ENCODE results near the gene COBL. TPM values are rescaled to one million over a fixed set of nuclear protein-coding genes. Genes with fewer than 3 reads are reported as not detected.

COBL gene
- total and polyA plus RNA-seq, 2 of the 8 experiments (the other 6 are each of a cell fraction or from before 2014, with no cell fraction given), result 13.8 to 40.4 TPM

DNA sequence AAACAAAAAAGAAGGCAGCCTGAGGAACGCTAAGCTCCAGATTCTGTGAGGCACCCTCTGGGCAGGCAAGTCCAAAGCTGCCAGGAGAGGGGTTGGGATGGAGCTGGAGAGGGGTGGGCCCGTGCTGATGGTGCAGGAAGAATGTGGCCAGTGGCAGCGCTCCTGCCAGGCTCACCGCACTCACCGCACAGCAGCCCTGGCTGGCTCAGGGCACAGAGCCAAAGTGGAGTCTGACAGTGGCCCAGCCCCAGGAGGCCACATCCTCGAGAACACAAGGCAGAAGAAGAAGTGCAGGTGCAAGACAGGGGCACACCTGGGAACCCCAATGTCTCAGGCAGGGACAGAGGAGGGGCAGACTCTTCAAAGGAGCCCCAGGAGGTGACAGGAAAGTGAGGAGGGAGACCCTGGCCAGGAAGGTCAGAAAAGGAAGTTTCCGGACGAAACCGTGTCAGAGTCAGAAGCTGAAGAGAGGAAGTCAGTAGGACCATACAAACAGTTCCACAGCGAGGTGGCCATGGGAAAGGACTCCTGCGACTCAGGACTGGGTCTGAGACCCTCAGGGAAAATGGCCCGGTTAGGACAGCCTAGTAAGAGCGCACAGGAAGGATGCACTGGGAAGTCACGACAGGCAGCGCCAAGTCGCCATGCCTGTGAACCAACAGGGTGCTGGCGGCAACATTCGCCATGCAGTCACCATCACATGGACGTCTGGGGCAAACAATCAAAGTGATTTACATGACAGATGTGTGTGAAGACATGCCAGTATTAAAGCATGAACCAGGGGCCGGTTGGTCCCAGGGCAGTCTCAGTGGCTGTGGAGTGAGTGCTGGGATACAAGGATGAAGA, 54.4 kb downstream of the COBL start:
- H2BK15ac ChIP-seq (ENCODE audit: low read length), result no peak overlapping the region
- ChIA-PET POLR2A (ENCODE audit: partially characterized antibody) (interaction anchor here (0.7 to 3.0 kb wide), 2 partner anchors 64 to 65 kb away, joined by 3 to 7 read pairs; no protein-coding TSS in a partner anchor), CTCF (ENCODE audit: partially characterized antibody) (interaction anchor here (1.1 to 1.7 kb wide), 4 partner anchors 12 to 105 kb away, joined by 3 to 6 read pairs (median 4); no protein-coding TSS in a partner anchor)
- no peak overlapping the region for H2AFZ ChIP-seq (ENCODE audit: low read length)
- no peaks in the 10 kb centered on the region; a peak in 1 of 8 replicates for H3K36me3 ChIP-seq (ENCODE audit: control insufficient read depth in 2 of 4, insufficient read depth in 4 of 4, low read length in 3 of 4)
- 0 out of 2 replicates have a peak overlapping the region, but pooled peaks have one; percentile 31 for H2BK5ac ChIP-seq (ENCODE audit: low read depth, low read length)
- no peak overlapping the region for H3K4ac ChIP-seq (replicated peaks; ENCODE audit: insufficient read length, low read depth, low read length)
- H2BK120ac ChIP-seq (replicated peaks; ENCODE audit: low read depth, low read length), result no peak overlapping the region
- no peak overlapping the region for H3K4me2 ChIP-seq (ENCODE audit: insufficient read depth in 1 of 2, low read depth in 2 of 2, low read length in 2 of 2)
- H2AK5ac ChIP-seq (ENCODE audit: low read depth, low read length), result 0 out of 2 replicates have a peak overlapping the region, but pooled peaks have one; percentile 5
- no peak overlapping the region for H3K14ac ChIP-seq (ENCODE audit: insufficient read length)
- H3K9me3 ChIP-seq (ENCODE audit: insufficient read depth in 2 of 2, low read depth in 1 of 2, low read length in 1 of 2), result no peaks in the 10 kb centered on the region
- H4K20me1 ChIP-seq (replicated peaks in 1 of 2; ENCODE audit: control insufficient read depth in 1 of 2, insufficient read depth in 2 of 2, low read length in 2 of 2), result peaks cover 3 to 12% of the 10 kb centered on the region in 2 experiments
- H3K79me1 ChIP-seq (ENCODE audit: low read depth, low read length), result peaks cover 2% of the 10 kb centered on the region; the same call in 1 of the 2 replicates
- peak in 1 of 2 experiments; percentile 37 for DNase-seq (ENCODE audit: low read depth in 1 of 2, low spot score in 2 of 2)
- no peak overlapping the region for H3K56ac ChIP-seq (replicated peaks; ENCODE audit: insufficient read length, low read depth, low read length)
- no peaks in the 10 kb centered on the region for H3K27me3 ChIP-seq (replicated peaks in 1 of 4; ENCODE audit: control insufficient read depth in 3 of 4, extremely low read depth in 1 of 4, insufficient read depth in 3 of 4, low read length in 3 of 4)
- H4K91ac ChIP-seq (replicated peaks; ENCODE audit: insufficient read length, low read length), result no peak overlapping the region
- no peak overlapping the region for H2BK12ac ChIP-seq (ENCODE audit: low read depth, low read length)
- no peak overlapping the region for H2BK20ac ChIP-seq (ENCODE audit: low read length)
- H3K23ac ChIP-seq (ENCODE audit: insufficient read length), result no peak overlapping the region
- WGBS, 2 experiments (ENCODE audit: extremely low coverage in 1 of 2, insufficient coverage in 1 of 2, insufficient read length in 1 of 2, insufficient replicate concordance in 2 of 2, low coverage in 1 of 2, low lambda C conversion rate in 2 of 2, missing lambda C conversion rate in 1 of 2), result 93% methylated on average over 20 of the region's 20 CpGs; no CpG with 5 or more reads in 1 of the 2 experiments
- H3K4me1 ChIP-seq (replicated peaks in 1 of 4; ENCODE audit: control insufficient read depth in 3 of 4, insufficient read depth in 4 of 4, low read length in 3 of 4), result peaks cover 0 to 10% (median 2%) of the 10 kb centered on the region in 4 experiments; a peak in 1 of 7 replicates
- no peak overlapping the region for H4K5ac ChIP-seq (ENCODE audit: insufficient read length, low read depth, low read length)
- H3K23me2 ChIP-seq (ENCODE audit: low read depth, low read length), result no peaks in the 10 kb centered on the region; the same call in 1 of the 2 replicates
- no peak for FAIRE-seq
- no peak overlapping the region for H3K18ac ChIP-seq (ENCODE audit: extremely low read depth, low read length)
- H3K4me3 ChIP-seq (ENCODE audit: extremely low read depth in 1 of 4, insufficient read depth in 2 of 4, low read depth in 3 of 4, low read length in 4 of 4), result no peak overlapping the region
- H4K8ac ChIP-seq (ENCODE audit: extremely low read depth, insufficient read depth, low read length), result no peak overlapping the region
- H3K27ac ChIP-seq (ENCODE audit: low read depth, low read length), result no peak overlapping the region
- peaks cover 0 to 43% of the 10 kb centered on the region in 2 experiments; a peak in 3 of 4 replicates for H3K79me2 ChIP-seq (ENCODE audit: control insufficient read depth in 1 of 2, insufficient read depth in 2 of 2, low read length in 2 of 2)
- no peak overlapping the region for H3K9ac ChIP-seq (replicated peaks in 1 of 4; ENCODE audit: extremely low read depth in 1 of 4, low read depth in 3 of 4, low read length in 3 of 4)
- TF ChIP-seq RFX5 (IDR thresholded peaks at IDR 0.05; ENCODE audit: borderline replicate concordance, low read depth, low read length) (no peak), EZH2 (IDR thresholded peaks at IDR 0.05; ENCODE audit: low read depth, low read length, severe bottlenecking) (no peak), BACH1 (IDR thresholded peaks at IDR 0.05; ENCODE audit: low read length) (no peak), ATF3 (IDR thresholded peaks at IDR 0.05; ENCODE audit: insufficient read depth, low read depth, low read length) (no peak), HDAC2 (IDR thresholded peaks at IDR 0.05; ENCODE audit: borderline replicate concordance in 1 of 2, low read depth in 2 of 2, low read length in 2 of 2) (no peak), POLR2A (IDR thresholded peaks at IDR 0.05; ENCODE audit: control extremely low read depth in 1 of 2, low read depth in 2 of 2, low read length in 2 of 2) (no peak), KDM4A (IDR thresholded peaks at IDR 0.05; ENCODE audit: low read depth, low read length, severe bottlenecking) (no peak)
- TF ChIP-seq, protein P1, sequence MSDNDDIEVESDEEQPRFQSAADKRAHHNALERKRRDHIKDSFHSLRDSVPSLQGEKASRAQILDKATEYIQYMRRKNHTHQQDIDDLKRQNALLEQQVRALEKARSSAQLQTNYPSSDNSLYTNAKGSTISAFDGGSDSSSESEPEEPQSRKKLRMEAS (IDR thresholded peaks at IDR 0.05), result no peak
- TF ChIP-seq, protein P2, sequence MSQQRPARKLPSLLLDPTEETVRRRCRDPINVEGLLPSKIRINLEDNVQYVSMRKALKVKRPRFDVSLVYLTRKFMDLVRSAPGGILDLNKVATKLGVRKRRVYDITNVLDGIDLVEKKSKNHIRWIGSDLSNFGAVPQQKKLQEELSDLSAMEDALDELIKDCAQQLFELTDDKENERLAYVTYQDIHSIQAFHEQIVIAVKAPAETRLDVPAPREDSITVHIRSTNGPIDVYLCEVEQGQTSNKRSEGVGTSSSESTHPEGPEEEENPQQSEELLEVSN (IDR thresholded peaks at IDR 0.05), result no peak
